ENCODE measurements around the gene CD4.
A peak's percentile ranks its signal among the peaks of the same experiment; 100 is the strongest.
"Not testable (repeated sequence)": the region's sequence is repeated elsewhere in the genome, so short reads cannot be mapped to it uniquely, and the experiment has no call there.

Gene CD4

GRCh38 chr12:6860116-6860515, 70.8 kb downstream of the CD4 start:
- Histone ChIP-seq H3K4me1 (peaks cover 6% of the 10 kb centered on the region; the same call in 1 of the 2 replicates), H3K27me3 (no peaks in the 10 kb centered on the region), H3K9me3 (no peaks in the 10 kb centered on the region), H3K27ac (no peak overlapping the region), H3K9ac (no peak overlapping the region), H4K20me1 (no peaks in the 10 kb centered on the region), H3K4me3 (no peak overlapping the region), H3K4me2 (no peak overlapping the region), H3K36me3 (peaks cover 99% of the 10 kb centered on the region)
- no peak for TF ChIP-seq Cebpa-rat (IDR thresholded peaks at IDR 0.05)

GRCh38 chr12:6860942-6861341, 71.6 kb downstream of the CD4 start:
- no peak overlapping the region for H3K4me3 ChIP-seq
- no peak overlapping the region for H3K9ac ChIP-seq
- H3K9me3 ChIP-seq = no peaks in the 10 kb centered on the region
- no peaks in the 10 kb centered on the region for H3K27me3 ChIP-seq
- H4K20me1 ChIP-seq = peaks cover 2% of the 10 kb centered on the region; the same call in 1 of the 2 replicates
- H3K36me3 ChIP-seq = peaks cover 99% of the 10 kb centered on the region
- TF ChIP-seq Cebpa-rat (IDR thresholded peaks at IDR 0.05) = no peak
- H3K4me2 ChIP-seq = no peak overlapping the region
- H3K27ac ChIP-seq = no peak overlapping the region
- peaks cover 7% of the 10 kb centered on the region for H3K4me1 ChIP-seq

GRCh38 chr12:6861391-6861790, 72.1 kb downstream of the CD4 start:
- H3K27ac ChIP-seq = no peak overlapping the region
- peaks cover 6% of the 10 kb centered on the region; the same call in 1 of the 2 replicates for H4K20me1 ChIP-seq
- no peak overlapping the region for H3K4me3 ChIP-seq
- no peak overlapping the region for H3K9ac ChIP-seq
- TF ChIP-seq Cebpa-rat (IDR thresholded peaks at IDR 0.05) = no peak
- H3K9me3 ChIP-seq = no peaks in the 10 kb centered on the region
- H3K4me1 ChIP-seq = peaks cover 12% of the 10 kb centered on the region
- H3K36me3 ChIP-seq = peaks cover 99% of the 10 kb centered on the region
- no peak overlapping the region for H3K4me2 ChIP-seq
- H3K27me3 ChIP-seq = no peaks in the 10 kb centered on the region

- peaks cover 19% of the 10 kb centered on the region for H3K4me1 ChIP-seq
- peaks cover 14% of the 10 kb centered on the region for H4K20me1 ChIP-seq
- H3K4me2 ChIP-seq = no peak overlapping the region
- no peaks in the 10 kb centered on the region for H3K9me3 ChIP-seq
- peaks cover 84% of the 10 kb centered on the region for H3K36me3 ChIP-seq
- no peak overlapping the region for H3K9ac ChIP-seq
- no peak for TF ChIP-seq Cebpa-rat (IDR thresholded peaks at IDR 0.05)
- H3K27me3 ChIP-seq = no peaks in the 10 kb centered on the region
- H3K27ac ChIP-seq = no peak overlapping the region
- no peak overlapping the region for H3K4me3 ChIP-seq
These were observed 73.7 kb downstream of the CD4 start for GRCh38 chr12:6863033-6863432.

- peaks cover 76% of the 10 kb centered on the region for H3K36me3 ChIP-seq
- H3K9ac ChIP-seq = no peak overlapping the region
- no peaks in the 10 kb centered on the region for H3K9me3 ChIP-seq
- H3K4me2 ChIP-seq = no peak overlapping the region
- H3K4me1 ChIP-seq = peaks cover 24% of the 10 kb centered on the region
- H3K4me3 ChIP-seq = no peak overlapping the region
- H3K27me3 ChIP-seq = no peaks in the 10 kb centered on the region
- H3K27ac ChIP-seq = no peak overlapping the region
- no peak for TF ChIP-seq Cebpa-rat (IDR thresholded peaks at IDR 0.05)
- H4K20me1 ChIP-seq = peaks cover 22% of the 10 kb centered on the region
These were observed 74.4 kb downstream of the CD4 start for GRCh38 chr12:6863586-6864321.

- H3K9ac ChIP-seq, H3K4me2 ChIP-seq, H3K9me3 ChIP-seq, H3K4me3 ChIP-seq, H3K27ac ChIP-seq, H3K27me3 ChIP-seq: not testable (repeated sequence)
- Histone ChIP-seq H4K20me1 (peaks cover 37% of the 10 kb centered on the region), H3K4me1 (peaks cover 40% of the 10 kb centered on the region), H3K36me3 (peaks cover 74% of the 10 kb centered on the region)
These were observed 76.0 kb downstream of the CD4 start for GRCh38 chr12:6865307-6865706.

GRCh38 chr12:6866163-6866919, 77.0 kb downstream of the CD4 start:
- H3K4me3 ChIP-seq = peak overlapping the region; percentile 86

GRCh38 chr12:6866920-6867412, 77.6 kb downstream of the CD4 start:
- H3K9ac ChIP-seq = peak overlapping the region; percentile 71
- H3K4me2 ChIP-seq = peak overlapping the region; percentile 100
- peaks cover 57% of the 10 kb centered on the region for H3K4me1 ChIP-seq
- no peaks in the 10 kb centered on the region for H3K27me3 ChIP-seq
- peaks cover 73% of the 10 kb centered on the region for H3K36me3 ChIP-seq
- H3K9me3 ChIP-seq = no peaks in the 10 kb centered on the region
- TF ChIP-seq Cebpa-rat (IDR thresholded peaks at IDR 0.05) = no peak
- peak overlapping the region; percentile 86 for H3K4me3 ChIP-seq
- H4K20me1 ChIP-seq = peaks cover 54% of the 10 kb centered on the region
- H3K27ac ChIP-seq = peak overlapping the region; percentile 48

More at GRCh38 chr12:6866163-6866919, 77.0 kb downstream of the CD4 start:
- TF ChIP-seq Cebpa-rat (IDR thresholded peaks at IDR 0.05) = no peak
- Histone ChIP-seq H3K36me3 (peaks cover 74% of the 10 kb centered on the region), H4K20me1 (peaks cover 47% of the 10 kb centered on the region), H3K9me3 (no peaks in the 10 kb centered on the region), H3K4me2 (peak overlapping the region; percentile 100), H3K4me1 (peaks cover 50% of the 10 kb centered on the region), H3K9ac (peak overlapping the region; percentile 71; the same call in 1 of the 2 replicates), H3K27ac (peak overlapping the region; percentile 48), H3K27me3 (no peaks in the 10 kb centered on the region)

GRCh38 chr12:6867413-6868210, 78.3 kb downstream of the CD4 start, which contains the start of gene TPI1:
Gene TPI1, plus strand, starts transcription at chr12:6867531. Its CDS starts 36 bp downstream, at chr12:6867567.
- Histone ChIP-seq H3K4me3 (peak within 1 kb of the TSS; percentile 86), H3K4me2 (peak within 1 kb of the TSS; percentile 100), H3K9ac (peak within 1 kb of the TSS; percentile 98), H3K27ac (peak within 1 kb of the TSS; percentile 96), H3K27me3 (no peaks in the 10 kb centered on the region), H3K4me1 (peaks cover 60% of the 10 kb centered on the region), H3K9me3 (no peaks in the 10 kb centered on the region), H3K36me3 (peaks cover 66% of the 10 kb centered on the region), H4K20me1 (peaks cover 60% of the 10 kb centered on the region)
- no peak for TF ChIP-seq Cebpa-rat (IDR thresholded peaks at IDR 0.05)
